CD4-positive, alpha-beta T cell treated with Interleukin-17A for 1 hour (primary cell): ENCODE measurements around the gene SLC16A2.
A peak's percentile ranks its signal among the peaks of the same experiment; 100 is the strongest.

Experiments used
- DNase-seq: peaks from one replicate; pipeline ENCODE4 v3.0.0-alpha.2; 2020

SLC16A2 gene

GRCh38 chrX:74545880-74546523, 124.7 kb downstream of the SLC16A2 start:
- DNase-seq = no peak

- no peak for DNase-seq
Observed at GRCh38 chrX:74546984-74547383, 125.7 kb downstream of the SLC16A2 start.

GRCh38 chrX:74550295-74550802, 129.1 kb downstream of the SLC16A2 start:
- peak; percentile 85 for DNase-seq

GRCh38 chrX:74551934-74552333, 130.6 kb downstream of the SLC16A2 start:
- no peak for DNase-seq

- no peak for DNase-seq
Observed at GRCh38 chrX:74557378-74557777, 136.1 kb downstream of the SLC16A2 start.

GRCh38 chrX:74578137-74578536, 156.8 kb downstream of the SLC16A2 start:
- DNase-seq = no peak

GRCh38 chrX:74579597-74580198, 158.4 kb downstream of the SLC16A2 start:
- no peak for DNase-seq
